ENCODE measurements around the gene C6orf132.

DNA sequence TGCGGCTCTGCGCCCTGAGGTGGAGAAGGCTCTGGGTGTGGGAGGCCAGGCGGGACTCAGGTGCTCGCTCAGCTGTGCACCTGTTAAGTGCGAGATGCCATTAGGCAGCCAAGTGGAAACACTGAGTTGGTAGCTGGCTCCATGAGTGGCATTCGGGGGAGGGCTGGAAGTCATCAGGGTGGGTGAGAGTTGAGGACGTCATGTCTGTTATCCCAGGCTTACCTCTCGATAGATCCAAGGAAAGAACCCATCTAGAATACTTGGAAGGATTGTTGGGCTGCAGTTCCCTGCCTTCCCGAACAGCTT, 50.7 kb downstream of the C6orf132 start:
- TF ChIP-seq, protein P1, sequence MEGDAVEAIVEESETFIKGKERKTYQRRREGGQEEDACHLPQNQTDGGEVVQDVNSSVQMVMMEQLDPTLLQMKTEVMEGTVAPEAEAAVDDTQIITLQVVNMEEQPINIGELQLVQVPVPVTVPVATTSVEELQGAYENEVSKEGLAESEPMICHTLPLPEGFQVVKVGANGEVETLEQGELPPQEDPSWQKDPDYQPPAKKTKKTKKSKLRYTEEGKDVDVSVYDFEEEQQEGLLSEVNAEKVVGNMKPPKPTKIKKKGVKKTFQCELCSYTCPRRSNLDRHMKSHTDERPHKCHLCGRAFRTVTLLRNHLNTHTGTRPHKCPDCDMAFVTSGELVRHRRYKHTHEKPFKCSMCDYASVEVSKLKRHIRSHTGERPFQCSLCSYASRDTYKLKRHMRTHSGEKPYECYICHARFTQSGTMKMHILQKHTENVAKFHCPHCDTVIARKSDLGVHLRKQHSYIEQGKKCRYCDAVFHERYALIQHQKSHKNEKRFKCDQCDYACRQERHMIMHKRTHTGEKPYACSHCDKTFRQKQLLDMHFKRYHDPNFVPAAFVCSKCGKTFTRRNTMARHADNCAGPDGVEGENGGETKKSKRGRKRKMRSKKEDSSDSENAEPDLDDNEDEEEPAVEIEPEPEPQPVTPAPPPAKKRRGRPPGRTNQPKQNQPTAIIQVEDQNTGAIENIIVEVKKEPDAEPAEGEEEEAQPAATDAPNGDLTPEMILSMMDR (conservative IDR thresholded peaks at IDR 0.05; ENCODE audit: low read depth, low read length) = no peak
- no peak for TF ChIP-seq EZH2 (IDR thresholded peaks at IDR 0.05; ENCODE audit: borderline replicate concordance, low read depth, low read length, poor library complexity, severe bottlenecking)
